Omental fat pad (tissue), 4 donors: ENCODE measurements around the gene KASH5. TPM values are rescaled to one million over a fixed set of nuclear protein-coding genes. Genes with fewer than 3 reads are reported as not detected.

Experiments
- ATAC-seq: fragments of 150-250 bp; one replicate; pipeline ENCODE4 v1.9.1; 2016; ENCODE audit warnings: mild to moderate bottlenecking, moderate library complexity; ENCODE audit not compliant: low FRiP score
- DNase-seq: peaks from one replicate; pipeline ENCODE4 v3.0.0-alpha.2; 2019; ENCODE audit warnings: low spot score
- total RNA-seq, 4 donors: library from RNA; depleted of rRNA; stranded (reverse); fragments of >200 nt; gene quantifications; one replicate each; pipeline ENCODE4 v1.1.0, GENCODE V29; 2016
- TF ChIP-seq, protein P1 (sequence below), 3 donors: fragments of 450-650 bp; IDR thresholded peaks; one replicate each; pipeline ENCODE4 v1.5.1; 2016 to 2017; ENCODE audit warnings: antibody characterized with exemption in 3 of 3, mild to moderate bottlenecking in 3 of 3, moderate library complexity in 2 of 3

KASH5 gene
- total RNA-seq, 4 donors from 2014 or later, result 0.56 TPM; not detected in 3

DNA sequence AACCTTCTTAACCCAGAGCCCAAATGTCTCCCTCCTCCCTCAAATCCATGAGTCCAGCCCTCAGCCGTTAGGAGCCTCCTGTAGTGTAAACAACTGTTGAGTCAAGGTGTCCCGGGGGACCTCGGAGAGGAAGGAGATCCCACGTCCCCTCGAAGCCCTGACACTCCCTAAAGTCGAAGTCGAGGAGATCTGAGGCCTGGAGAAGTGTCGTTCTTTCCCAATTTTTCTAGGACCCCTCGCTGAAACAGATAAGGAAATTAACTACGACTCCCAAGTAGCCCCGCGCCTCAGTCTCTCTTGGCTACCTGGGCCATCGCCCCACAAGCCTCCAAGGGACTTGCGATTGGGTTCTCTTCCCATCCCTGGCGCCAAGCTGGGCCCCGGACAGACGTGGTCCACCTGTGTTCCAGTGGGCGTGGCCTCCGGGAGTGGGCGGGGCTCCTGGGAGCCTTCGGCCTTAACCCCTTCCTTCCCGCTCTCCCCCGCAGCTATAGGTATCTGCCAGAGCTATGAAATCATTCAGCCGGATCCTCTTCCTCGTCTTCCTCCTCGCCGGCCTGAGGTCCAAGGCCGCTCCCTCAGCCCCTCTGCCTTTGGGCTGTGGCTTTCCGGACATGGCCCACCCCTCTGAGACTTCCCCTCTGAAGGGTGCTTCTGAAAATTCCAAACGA is 38.0 kb downstream of the KASH5 start:
- TF ChIP-seq, protein P1, sequence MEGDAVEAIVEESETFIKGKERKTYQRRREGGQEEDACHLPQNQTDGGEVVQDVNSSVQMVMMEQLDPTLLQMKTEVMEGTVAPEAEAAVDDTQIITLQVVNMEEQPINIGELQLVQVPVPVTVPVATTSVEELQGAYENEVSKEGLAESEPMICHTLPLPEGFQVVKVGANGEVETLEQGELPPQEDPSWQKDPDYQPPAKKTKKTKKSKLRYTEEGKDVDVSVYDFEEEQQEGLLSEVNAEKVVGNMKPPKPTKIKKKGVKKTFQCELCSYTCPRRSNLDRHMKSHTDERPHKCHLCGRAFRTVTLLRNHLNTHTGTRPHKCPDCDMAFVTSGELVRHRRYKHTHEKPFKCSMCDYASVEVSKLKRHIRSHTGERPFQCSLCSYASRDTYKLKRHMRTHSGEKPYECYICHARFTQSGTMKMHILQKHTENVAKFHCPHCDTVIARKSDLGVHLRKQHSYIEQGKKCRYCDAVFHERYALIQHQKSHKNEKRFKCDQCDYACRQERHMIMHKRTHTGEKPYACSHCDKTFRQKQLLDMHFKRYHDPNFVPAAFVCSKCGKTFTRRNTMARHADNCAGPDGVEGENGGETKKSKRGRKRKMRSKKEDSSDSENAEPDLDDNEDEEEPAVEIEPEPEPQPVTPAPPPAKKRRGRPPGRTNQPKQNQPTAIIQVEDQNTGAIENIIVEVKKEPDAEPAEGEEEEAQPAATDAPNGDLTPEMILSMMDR (IDR thresholded peaks at IDR 0.05), result no peak
- no peak for DNase-seq
- ATAC-seq, result no peak

DNA sequence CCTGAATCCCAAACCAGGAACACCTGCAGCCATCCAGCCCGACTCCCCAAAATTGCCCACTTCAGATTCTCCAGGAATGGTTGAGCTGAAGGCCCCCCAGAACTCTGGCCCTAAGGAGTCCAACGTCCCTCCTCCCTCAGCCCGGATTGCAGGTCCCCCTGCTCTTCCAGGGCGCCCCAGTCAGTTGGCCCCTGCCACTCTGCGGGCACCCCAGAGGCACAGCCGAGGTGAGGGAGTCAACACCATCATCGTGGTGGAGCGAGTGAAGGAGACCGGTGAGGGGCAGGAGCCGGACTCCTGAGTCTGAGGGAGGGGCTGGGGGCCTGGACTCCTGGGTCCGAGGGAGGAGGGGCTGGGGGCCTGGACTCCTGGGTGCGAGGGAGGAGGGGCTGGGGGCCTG is 39.3 kb downstream of the KASH5 start:
- DNase-seq (no peak), ATAC-seq (no peak)
- TF ChIP-seq, protein P1 (IDR thresholded peaks at IDR 0.05), result no peak

DNA sequence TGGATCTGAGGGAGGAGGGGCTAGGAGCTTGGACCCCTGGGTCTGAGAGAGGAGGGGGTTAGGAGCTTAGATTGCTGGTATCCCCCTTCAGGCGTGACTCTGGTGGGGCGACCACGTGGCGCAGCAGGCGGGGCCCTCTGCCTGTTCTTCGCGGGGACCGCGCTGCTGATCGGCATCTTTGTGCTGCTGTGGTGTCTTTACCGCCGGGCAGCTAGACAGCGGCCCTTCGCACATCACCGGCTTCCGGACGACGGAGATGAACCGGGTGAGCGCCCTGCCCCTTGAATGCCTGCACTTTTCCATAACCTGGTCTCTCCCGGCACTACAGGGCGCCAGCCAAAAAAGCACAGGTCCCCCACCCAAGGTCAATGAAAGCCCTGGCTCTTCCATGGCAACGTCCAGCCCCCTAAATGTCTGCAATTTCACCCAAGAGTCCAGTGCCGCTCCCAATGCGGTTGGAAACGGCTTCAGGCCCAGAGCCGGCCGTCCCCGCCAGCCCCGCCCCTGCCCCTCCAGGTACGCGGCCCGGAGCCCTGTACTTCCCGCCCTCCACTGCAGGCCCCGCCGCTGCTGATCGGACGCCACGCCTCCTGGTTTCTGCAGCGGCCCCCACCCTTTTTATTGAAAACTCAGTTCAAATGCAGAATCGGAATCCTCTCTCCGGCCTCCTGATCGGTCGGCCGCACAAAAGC is 40.0 kb downstream of the KASH5 start:
- TF ChIP-seq, protein P1 (IDR thresholded peaks at IDR 0.05), result no peak
- no peak for ATAC-seq

DNA sequence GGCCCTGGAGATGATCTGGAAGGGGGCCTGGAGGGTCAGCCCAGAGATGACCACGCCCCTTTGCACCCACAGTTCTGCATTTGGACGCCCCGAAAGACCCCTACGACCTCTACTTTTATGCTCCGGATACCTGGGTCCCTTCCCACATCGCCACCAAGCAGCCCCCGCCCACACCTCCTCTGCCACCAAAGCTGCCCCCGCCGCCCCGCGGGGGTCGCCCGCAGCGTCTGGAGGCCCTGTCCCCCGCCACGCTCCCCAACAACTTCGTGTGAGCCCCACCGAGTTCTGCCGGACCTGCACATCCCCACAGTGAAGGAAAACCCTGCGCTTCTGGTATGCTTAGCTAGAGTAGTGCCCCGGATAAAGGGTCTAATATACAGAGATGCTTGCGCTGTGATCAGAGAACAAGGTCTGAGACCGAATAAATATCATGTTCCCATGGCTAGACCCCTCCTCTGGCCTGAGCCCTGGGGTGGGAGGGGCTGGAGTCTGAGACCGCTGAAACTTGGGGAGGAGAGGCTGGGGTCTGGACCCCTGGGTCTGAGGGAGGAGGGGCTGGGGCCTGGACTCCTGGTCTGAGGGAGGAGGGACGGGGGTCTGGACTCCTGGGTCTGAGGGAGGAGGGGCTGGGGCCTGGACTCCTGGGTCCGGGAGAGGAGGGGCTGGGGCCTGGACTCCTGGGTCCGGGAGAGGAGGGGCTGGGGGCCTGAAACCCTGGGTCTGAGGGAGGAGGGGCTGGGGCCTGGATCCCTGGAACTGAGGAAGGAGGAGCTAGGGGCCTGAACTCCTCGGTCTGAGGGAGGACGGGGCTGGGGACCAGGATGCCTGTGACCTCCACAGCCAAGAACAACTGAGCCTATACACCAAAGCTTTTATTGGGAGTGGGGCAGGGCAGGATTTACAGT is 40.8 kb downstream of the KASH5 start:
- ATAC-seq (no peak), DNase-seq (no peak)
- TF ChIP-seq, protein P1 (IDR thresholded peaks at IDR 0.05), result no peak

More for the DNA sequence above, 40.0 kb downstream of the KASH5 start:
- DNase-seq, result no peak

DNA sequence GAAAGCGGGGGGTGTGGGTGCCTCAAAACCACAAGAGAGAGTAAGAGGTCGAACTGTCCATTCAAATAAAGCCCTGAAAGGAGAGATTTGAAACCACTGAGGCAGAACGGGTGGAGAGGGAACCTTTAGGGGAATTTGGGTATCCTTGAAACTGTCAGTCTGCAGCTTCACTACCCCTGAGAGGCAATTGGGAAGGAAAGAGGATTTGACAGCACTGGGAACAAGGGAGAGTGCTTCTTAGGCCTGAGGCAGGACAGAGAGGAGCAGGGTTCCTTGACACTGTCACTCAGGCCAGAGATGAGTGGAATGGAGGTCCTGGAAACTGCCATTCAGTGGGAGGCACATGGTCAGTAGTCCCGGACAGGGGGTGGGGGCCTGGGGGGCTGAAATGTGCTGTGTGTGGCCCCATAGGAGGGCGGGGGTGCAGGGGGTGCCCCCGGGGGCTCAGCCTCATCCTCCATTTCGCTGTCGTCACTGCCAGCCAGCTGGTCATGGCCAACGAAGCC is 42.2 kb downstream of the KASH5 start:
- DNase-seq (no peak), ATAC-seq (no peak)
- TF ChIP-seq, protein P1 (IDR thresholded peaks at IDR 0.05), result no peak

DNA sequence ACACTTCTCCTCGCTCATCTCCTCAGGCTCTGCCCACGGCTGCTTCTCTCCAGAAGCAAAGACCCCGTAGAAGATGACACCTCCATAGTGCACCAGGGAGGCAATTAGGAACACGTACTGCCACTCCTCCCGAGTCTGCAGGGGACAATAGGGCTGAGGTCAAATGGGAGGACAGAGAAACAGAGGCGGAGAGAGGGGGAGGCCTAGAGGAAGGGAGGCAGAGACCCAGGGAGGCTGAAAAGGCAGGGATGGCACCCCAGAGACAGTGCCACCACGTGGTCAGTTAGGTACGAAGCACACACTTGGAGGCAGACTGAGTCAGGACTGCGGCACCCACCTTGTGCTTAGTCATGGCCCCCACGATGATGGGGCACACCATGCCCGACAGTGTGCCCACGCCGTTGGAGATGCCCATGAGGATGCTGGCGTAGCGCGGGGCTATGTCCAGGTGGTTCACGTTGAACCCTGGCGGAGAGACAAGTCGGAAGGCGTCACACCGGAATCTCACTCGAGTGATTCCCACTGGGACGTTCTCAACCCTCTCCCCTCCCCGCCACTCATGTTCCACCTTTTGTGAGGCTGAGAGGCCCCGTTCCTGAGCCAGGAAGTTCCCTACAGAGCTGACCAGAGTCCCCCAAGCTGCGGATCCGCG is 42.8 kb downstream of the KASH5 start:
- TF ChIP-seq, protein P1 (IDR thresholded peaks at IDR 0.05), result no peak
- ATAC-seq, result no peak

More for the DNA sequence above, 42.8 kb downstream of the KASH5 start:
- DNase-seq, result no peak
